T-cell (primary cell): ENCODE measurements around the gene LCOR. TPM values are rescaled to one million over a fixed set of nuclear protein-coding genes. Genes with fewer than 3 reads are reported as not detected.

Experiments used
- ATAC-seq, 4 experiments: fragments of 200-7000 bp in 3 of 4; fragments of 150-1000 bp in 1 of 4; cut with Tn5 transposase; replicated peaks in 1 of 4; 1 replicate in 3 of 4; 2 replicates in 1 of 4; pipeline ENCODE4 v1.10.0; 2021; ENCODE audit warnings: moderate library complexity in 3 of 4, mild to moderate bottlenecking in 2 of 4, moderate number of reproducible peaks in 1 of 4
- CTCF ChIA-PET, 2 donors: fragments of 300-600 bp; sonication (Branson Sonifier 250); formaldehyde crosslinking; loops; one replicate each; lab custom pipeline; 2022; ENCODE audit warnings: antibody characterized with exemption in 2 of 2; lab: Charles Lee
- POLR2A ChIA-PET, 2 donors: fragments of 300-600 bp; sonication (Branson Sonifier 250); formaldehyde crosslinking; loops; one replicate each; lab custom pipeline; 2022; ENCODE audit warnings: antibody characterized with exemption in 2 of 2; lab: Charles Lee
- DNase-seq, 35 experiments: peaks; one replicate each; pipeline versions ENCODE4 v3.0.0 to v3.0.0-alpha.2; 2013 to 2023
- H3K27ac ChIP-seq: one replicate; pipeline ENCODE4 v1.5.1; 2013; ENCODE audit warnings: low read length
- H3K27me3 ChIP-seq, 2 experiments: replicated peaks in 1 of 2; 1 replicate in 1 of 2; 2 replicates in 1 of 2; pipeline versions ENCODE4 v1.6.1 to v1.7.0; 2013; ENCODE audit warnings: low read length in 1 of 2, mixed read lengths in 1 of 2; ENCODE audit not compliant: control insufficient read depth in 2 of 2, insufficient read depth in 2 of 2; ENCODE audit errors: extremely low read depth in 1 of 2
- H3K36me3 ChIP-seq, 2 donors: 1 replicate in 1 of 2; 2 replicates in 1 of 2; pipeline versions ENCODE4 v1.6.1 to v1.7.0; 2013; ENCODE audit warnings: low read length in 1 of 2; ENCODE audit not compliant: control insufficient read depth in 2 of 2, insufficient read depth in 1 of 2; ENCODE audit errors: extremely low read depth in 1 of 2
- H3K4me1 ChIP-seq, 2 experiments: 1 replicate in 1 of 2; 2 replicates in 1 of 2; pipeline versions ENCODE4 v1.6.1 to v1.7.0; 2013; ENCODE audit warnings: low read length in 2 of 2, mixed read lengths in 1 of 2; ENCODE audit not compliant: insufficient read depth in 2 of 2, control insufficient read depth in 1 of 2; ENCODE audit errors: extremely low read depth in 1 of 2
- H3K4me3 ChIP-seq, 2 donors: 1 replicate in 1 of 2; 2 replicates in 1 of 2; pipeline versions ENCODE4 v1.5.1 to v1.7.0; 2013; ENCODE audit warnings: mild to moderate bottlenecking in 2 of 2, low read length in 1 of 2, moderate library complexity in 1 of 2; ENCODE audit not compliant: control insufficient read depth in 1 of 2; ENCODE audit errors: extremely low read depth in 1 of 2
- H3K9me3 ChIP-seq: 2 replicates; pipeline ENCODE4 v1.7.0; 2013
- H3K27ac Mint-ChIP-seq, 2 donors: one replicate each; pipeline ENCODE4 v1.8.0; 2020 to 2021; ENCODE audit warnings: mild to moderate bottlenecking in 2 of 2, mixed read lengths in 2 of 2
- H3K27me3 Mint-ChIP-seq, 2 donors: one replicate each; pipeline ENCODE4 v1.8.0; 2021 to 2022; ENCODE audit warnings: mixed read lengths in 2 of 2
- H3K36me3 Mint-ChIP-seq: one replicate; pipeline ENCODE4 v1.8.0; 2021; ENCODE audit warnings: mixed read lengths
- H3K4me1 Mint-ChIP-seq, 3 donors: one replicate each; pipeline ENCODE4 v1.8.0; 2020 to 2022; ENCODE audit warnings: mixed read lengths in 3 of 3, mild to moderate bottlenecking in 1 of 3
- H3K4me3 Mint-ChIP-seq, 3 donors: one replicate each; pipeline ENCODE4 v1.8.0; 2020 to 2022; ENCODE audit warnings: mild to moderate bottlenecking in 3 of 3, mixed read lengths in 3 of 3, moderate library complexity in 3 of 3
- H3K9me3 Mint-ChIP-seq, 3 donors: one replicate each; pipeline ENCODE4 v1.8.0; 2020 to 2022; ENCODE audit warnings: mixed read lengths in 3 of 3
- WGBS: methylation state at CpG from one replicate; pipeline ENCODE4 v1.1.5; 2013; ENCODE audit warnings: missing lambda C conversion rate; ENCODE audit not compliant: insufficient coverage; 5-methylcytosine and 5-hydroxymethylcytosine counted together
- total RNA-seq, 35 experiments: library from RNA in 6 of 35; stranded (reverse) in 6 of 35; fragments of 120-200 nt in 1 of 35; gene quantifications; one replicate each; pipeline versions ENCODE4 v1.2.1 to v1.2.4 and lab custom pipeline; 2013 to 2026

LCOR gene
- total RNA-seq, 5 donors from 2014 or later (not counting 1 experiment from before 2014, with no cell fraction given): 32.0 to 67.3 (median 38.0) TPM

DNA sequence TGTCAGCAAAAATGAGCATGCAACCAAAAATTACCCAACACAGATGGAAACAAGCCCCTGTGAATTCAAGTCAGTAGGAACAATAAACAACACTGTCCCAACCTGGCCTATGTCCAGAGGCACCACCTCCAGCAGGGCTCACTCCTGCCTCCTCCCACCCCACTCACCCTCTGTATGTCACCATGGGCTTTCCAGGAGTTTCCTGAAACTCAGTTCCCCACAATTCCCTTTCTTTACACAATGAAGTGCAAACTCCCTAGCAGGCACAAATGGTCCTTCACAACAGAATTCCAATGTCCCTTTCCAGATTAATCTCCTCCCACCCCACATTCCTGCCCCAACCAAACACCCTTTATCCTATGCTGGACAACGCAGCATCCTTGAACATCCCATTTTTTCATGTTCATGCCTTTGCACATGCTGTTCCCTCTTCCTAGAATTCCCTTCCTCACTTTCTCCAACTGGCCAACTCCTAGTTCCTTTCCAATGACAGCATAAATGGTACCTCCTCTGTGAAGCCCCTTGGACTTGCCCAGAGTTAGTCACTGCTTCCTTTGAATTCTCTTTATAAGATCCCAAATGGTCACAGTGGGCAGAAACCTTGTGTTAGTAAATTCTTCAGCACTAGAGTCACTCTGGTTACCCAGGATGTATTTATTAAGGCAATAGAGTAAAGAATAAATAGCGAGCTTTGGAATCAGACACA lies 196.2 kb downstream of the LCOR start:
- POLR2A ChIA-PET: no interaction called here
- 93% methylated on average over 1 of the region's 2 CpGs for WGBS
- Mint-ChIP-seq H3K9me3 (no peaks in the 10 kb centered on the region), H3K4me1 (no peaks in the 10 kb centered on the region), H3K27me3 (peaks cover 0 to 2% of the 10 kb centered on the region in 2 donors), H3K27ac (no peak overlapping the region), H3K36me3 (no peaks in the 10 kb centered on the region), H3K4me3 (no peak overlapping the region)
- Histone ChIP-seq H3K27ac (no peak overlapping the region), H3K36me3 (peaks cover 0 to 3% of the 10 kb centered on the region in 2 donors), H3K9me3 (no peaks in the 10 kb centered on the region), H3K4me1 (no peaks in the 10 kb centered on the region), H3K4me3 (no peak overlapping the region), H3K27me3 (peaks cover 0 to 3% of the 10 kb centered on the region in 2 experiments)
- CTCF ChIA-PET: interaction anchor here in 1 of 2 donors (0.6 kb wide), 1 partner anchor 889 kb away, joined by 5 read pairs; no protein-coding TSS in a partner anchor
- DNase-seq (no peak), ATAC-seq (no peak)

DNA sequence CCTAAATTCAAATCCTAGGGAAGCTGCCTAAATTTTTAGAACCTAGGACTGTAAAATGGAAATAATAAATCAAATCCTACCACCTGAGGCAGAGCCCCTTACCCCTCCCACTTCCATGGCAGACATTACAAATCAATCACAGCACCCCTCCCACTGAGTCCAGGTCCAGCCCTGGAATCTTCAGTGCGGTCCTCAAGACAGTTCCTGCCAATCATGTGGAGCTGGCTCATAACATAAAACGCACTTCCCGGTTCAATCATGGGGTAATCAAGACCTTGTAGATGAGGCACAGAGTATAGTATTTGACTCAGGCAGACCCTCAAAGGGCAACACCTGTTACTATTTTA lies 196.7 kb downstream of the LCOR start:
- Mint-ChIP-seq H3K4me1 (no peaks in the 10 kb centered on the region), H3K9me3 (no peaks in the 10 kb centered on the region), H3K27ac (no peak overlapping the region), H3K4me3 (no peak overlapping the region), H3K27me3 (peaks cover 0 to 2% of the 10 kb centered on the region in 2 donors), H3K36me3 (no peaks in the 10 kb centered on the region)
- Histone ChIP-seq H3K9me3 (no peaks in the 10 kb centered on the region), H3K27ac (no peak overlapping the region), H3K4me1 (no peaks in the 10 kb centered on the region), H3K36me3 (peaks cover 0 to 3% of the 10 kb centered on the region in 2 donors), H3K27me3 (peaks cover 0 to 3% of the 10 kb centered on the region in 2 experiments), H3K4me3 (no peak overlapping the region)
- DNase-seq: no peak
- POLR2A ChIA-PET: no interaction called here
- WGBS: no CpG with 5 or more reads among the region's 3 CpGs
- no peak for ATAC-seq
- CTCF ChIA-PET: no interaction called here

DNA sequence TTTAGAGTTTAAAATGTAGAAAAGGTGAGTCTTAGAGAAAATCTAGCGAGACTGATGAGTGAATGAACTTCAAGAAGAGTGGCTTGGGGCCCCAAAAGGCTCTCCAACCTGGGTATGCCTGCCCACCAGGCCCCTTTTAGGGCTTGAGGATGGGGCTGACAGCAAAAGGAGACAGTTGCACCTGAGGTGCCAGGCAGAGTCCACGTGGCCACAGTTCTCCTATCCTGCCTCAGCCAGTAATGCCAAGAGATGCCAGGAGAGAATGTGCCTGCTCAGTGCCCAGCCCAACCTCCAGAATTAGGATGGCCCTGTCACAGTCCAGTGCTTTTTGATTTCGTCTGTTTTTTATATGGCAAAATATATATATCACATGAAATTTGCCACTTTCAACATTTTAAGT lies 197.2 kb downstream of the LCOR start:
- no peak for ATAC-seq
- H3K9me3 ChIP-seq: no peaks in the 10 kb centered on the region
- peaks cover 0 to 3% of the 10 kb centered on the region in 2 experiments for H3K27me3 ChIP-seq
- Mint-ChIP-seq H3K27me3 (peaks cover 0 to 2% of the 10 kb centered on the region in 2 donors), H3K27ac (no peak overlapping the region), H3K4me1 (no peaks in the 10 kb centered on the region), H3K36me3 (no peaks in the 10 kb centered on the region), H3K9me3 (no peaks in the 10 kb centered on the region), H3K4me3 (no peak overlapping the region)
- H3K4me3 ChIP-seq: no peak overlapping the region
- H3K4me1 ChIP-seq: no peaks in the 10 kb centered on the region
- POLR2A ChIA-PET: no interaction called here
- CTCF ChIA-PET: interaction anchor here in 1 of 2 donors (1.0 kb wide), 1 partner anchor 266 kb away, joined by 3 read pairs; no protein-coding TSS in a partner anchor
- DNase-seq: no peak
- WGBS: 62% methylated on average over 2 of the region's 3 CpGs
- H3K27ac ChIP-seq: no peak overlapping the region
- H3K36me3 ChIP-seq: peaks cover 0 to 3% of the 10 kb centered on the region in 2 donors

DNA sequence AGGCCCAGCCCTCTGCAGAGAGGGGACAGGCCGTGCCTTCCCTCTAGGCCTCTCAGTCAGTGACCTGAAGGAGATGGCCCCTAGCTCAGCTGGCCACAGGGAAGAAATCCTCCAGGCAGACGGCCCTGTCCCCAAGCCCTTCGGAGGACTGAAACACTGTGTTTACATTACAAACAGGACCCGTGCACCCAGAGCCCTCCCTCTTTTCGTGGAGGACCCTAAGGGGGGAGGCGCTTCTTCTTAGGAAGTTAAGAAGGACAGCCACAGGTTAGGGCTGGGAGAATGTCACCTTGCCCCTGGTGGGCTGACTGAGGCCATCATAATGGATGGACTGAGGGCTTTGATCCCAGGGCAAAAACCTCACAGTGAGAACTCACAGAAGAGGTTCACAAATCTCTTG lies 198.8 kb downstream of the LCOR start:
- peaks cover 7 to 12% of the 10 kb centered on the region in 2 donors for H3K27me3 Mint-ChIP-seq
- ChIA-PET POLR2A (no interaction called here), CTCF (no interaction called here)
- no peak overlapping the region for H3K27ac ChIP-seq
- no peak overlapping the region for H3K27ac Mint-ChIP-seq
- H3K4me1 ChIP-seq: no peaks in the 10 kb centered on the region
- no peak overlapping the region for H3K4me3 ChIP-seq
- peaks cover 0 to 3% of the 10 kb centered on the region in 2 donors for H3K36me3 ChIP-seq
- no peaks in the 10 kb centered on the region for H3K4me1 Mint-ChIP-seq
- H3K36me3 Mint-ChIP-seq: no peaks in the 10 kb centered on the region
- H3K4me3 Mint-ChIP-seq: no peak overlapping the region
- ATAC-seq: no peak
- no peaks in the 10 kb centered on the region for H3K9me3 ChIP-seq
- no peak for DNase-seq
- WGBS: no CpG with 5 or more reads among the region's 6 CpGs
- H3K9me3 Mint-ChIP-seq: no peaks in the 10 kb centered on the region
- H3K27me3 ChIP-seq: peaks cover 0 to 16% of the 10 kb centered on the region in 2 experiments

- 86% methylated on average over 7 of the region's 11 CpGs for WGBS
- ATAC-seq (no peak), DNase-seq (no peak)
- Histone ChIP-seq H3K4me3 (no peak overlapping the region), H3K27ac (no peak overlapping the region), H3K9me3 (no peaks in the 10 kb centered on the region), H3K4me1 (no peaks in the 10 kb centered on the region), H3K36me3 (peaks cover 0 to 3% of the 10 kb centered on the region in 2 donors), H3K27me3 (peaks cover 0 to 17% of the 10 kb centered on the region in 2 experiments)
- no peaks in the 10 kb centered on the region for H3K9me3 Mint-ChIP-seq
- peaks cover 0 to 1% (median 0%) of the 10 kb centered on the region in 3 donors for H3K4me1 Mint-ChIP-seq
- H3K36me3 Mint-ChIP-seq: no peaks in the 10 kb centered on the region
- H3K27me3 Mint-ChIP-seq: peaks cover 13 to 17% of the 10 kb centered on the region in 2 donors
- H3K4me3 Mint-ChIP-seq: no peak overlapping the region
- ChIA-PET POLR2A (no interaction called here), CTCF (no interaction called here)
- H3K27ac Mint-ChIP-seq: no peak overlapping the region
Measured at GRCh38 chr10:97031459-97031858, 199.4 kb downstream of the LCOR start.

DNA sequence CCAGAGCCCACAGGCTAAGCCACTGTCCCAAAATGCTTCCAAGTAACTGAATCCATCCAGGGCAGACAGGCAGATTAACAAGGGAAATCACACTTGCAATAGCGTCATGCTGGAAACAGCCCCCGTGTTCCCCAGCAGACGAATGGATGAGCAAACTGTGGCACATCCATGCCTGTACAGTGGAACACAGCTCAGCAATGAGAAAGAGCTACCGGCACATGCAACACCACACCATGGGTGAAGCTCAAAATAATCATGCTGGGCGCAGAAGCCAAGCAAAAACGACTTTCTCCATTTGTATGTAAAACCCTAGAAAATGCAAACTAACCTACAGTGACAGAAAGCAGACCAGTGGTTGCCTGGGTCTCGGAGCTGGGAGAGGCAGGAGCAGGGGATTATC lies 200.5 kb downstream of the LCOR start:
- 69% methylated on average over 3 of the region's 7 CpGs for WGBS
- Histone ChIP-seq H3K36me3 (peaks cover 0 to 3% of the 10 kb centered on the region in 2 donors), H3K27me3 (peaks cover 0 to 17% of the 10 kb centered on the region in 2 experiments), H3K27ac (no peak overlapping the region), H3K4me1 (peaks cover 0 to 6% of the 10 kb centered on the region in 2 experiments), H3K4me3 (no peak overlapping the region), H3K9me3 (no peaks in the 10 kb centered on the region)
- no peak for ATAC-seq
- ChIA-PET POLR2A (no interaction called here), CTCF (interaction anchor here in 1 of 2 donors (0.7 kb wide), 2 partner anchors 28 to 1325 kb away, joined by 3 to 4 read pairs; no protein-coding TSS in a partner anchor)
- Mint-ChIP-seq H3K4me1 (peaks cover 7 to 13% (median 7%) of the 10 kb centered on the region in 3 donors), H3K4me3 (no peak overlapping the region), H3K9me3 (no peaks in the 10 kb centered on the region), H3K27me3 (peaks cover 15 to 19% of the 10 kb centered on the region in 2 donors), H3K27ac (no peak overlapping the region), H3K36me3 (no peaks in the 10 kb centered on the region)
- no peak for DNase-seq
